DOHH2 (cell line): ENCODE measurements around the gene ELAVL2.

Experiments used
- CTCF ChIP-seq: fragments of 200-600 bp; sonication (generic); IDR thresholded peaks from one replicate; pipeline ENCODE4 v1.5.1; 2014; ENCODE audit warnings: antibody characterized with exemption, mild to moderate bottlenecking, low read depth, low read length; ENCODE audit not compliant: poor library complexity, severe bottlenecking
- EZH2phosphoT487 ChIP-seq: fragments of 200-600 bp; sonication (generic); IDR thresholded peaks from 2 replicates; pipeline ENCODE4 v1.6.1; 2017; ENCODE audit warnings: borderline replicate concordance, mild to moderate bottlenecking, antibody characterized with exemption, low read length, moderate library complexity, mixed read lengths

GRCh38 chr9:23774266-23774665, 51.8 kb downstream of the ELAVL2 start:
- TF ChIP-seq CTCF = no peak
- no peak for TF ChIP-seq EZH2phosphoT487
